ENCODE measurements around the gene CREG2.
A peak's percentile ranks its signal among the peaks of the same experiment; 100 is the strongest.

The CREG2 gene

GRCh38 chr2:101387151-101387834 is at the start of gene CREG2:
CREG2 (minus strand) TSS chr2:101387503; CDS start chr2:101387457, 46 bp downstream.
- DNase-seq, result peak; percentile 79

- no peak for DNase-seq
These were observed 47.9 kb upstream of the CREG2 start for GRCh38 chr2:101435001-101435862.

GRCh38 chr2:101433465-101433864 is 46.2 kb upstream of the CREG2 start:
- DNase-seq, result no peak

GRCh38 chr2:101432411-101433181 is 45.3 kb upstream of the CREG2 start:
- peak; percentile 40 for DNase-seq

GRCh38 chr2:101431486-101431885 is 44.2 kb upstream of the CREG2 start:
- DNase-seq, result no peak

- DNase-seq, result no peak
These were observed 42.9 kb upstream of the CREG2 start for GRCh38 chr2:101430156-101430555.

GRCh38 chr2:101429453-101429852 is 42.1 kb upstream of the CREG2 start:
- DNase-seq, result no peak

GRCh38 chr2:101428422-101429176 is 41.3 kb upstream of the CREG2 start:
- no peak for DNase-seq

- no peak for DNase-seq
These were observed 40.4 kb upstream of the CREG2 start for GRCh38 chr2:101427743-101428142.

- DNase-seq, result no peak
These were observed 39.9 kb upstream of the CREG2 start for GRCh38 chr2:101427240-101427639.

GRCh38 chr2:101426822-101427221 is 39.5 kb upstream of the CREG2 start:
- DNase-seq, result no peak

GRCh38 chr2:101420623-101421022 is 33.3 kb upstream of the CREG2 start:
- DNase-seq, result no peak

GRCh38 chr2:101419096-101419663 is 31.9 kb upstream of the CREG2 start:
- DNase-seq, result peak; percentile 88

GRCh38 chr2:101418460-101419095 is 31.3 kb upstream of the CREG2 start:
- DNase-seq, result no peak

- no peak for DNase-seq
These were observed 29.3 kb upstream of the CREG2 start for GRCh38 chr2:101416609-101417008.

- DNase-seq, result no peak
These were observed 28.6 kb upstream of the CREG2 start for GRCh38 chr2:101415884-101416283.

- DNase-seq, result no peak
These were observed 27.9 kb upstream of the CREG2 start for GRCh38 chr2:101415220-101415619.

- no peak for DNase-seq
These were observed 24.9 kb upstream of the CREG2 start for GRCh38 chr2:101412092-101412694.

GRCh38 chr2:101410746-101411145 is 23.4 kb upstream of the CREG2 start:
- DNase-seq, result no peak

GRCh38 chr2:101410114-101410513 is 22.8 kb upstream of the CREG2 start:
- no peak for DNase-seq

GRCh38 chr2:101409699-101410098 is 22.4 kb upstream of the CREG2 start:
- DNase-seq, result no peak
